ENCODE results near the gene GCA.

The GCA gene

GRCh38 chr2:162381851-162382250 is 37.9 kb downstream of the GCA start:
- TF ChIP-seq ZFX (IDR thresholded peaks at IDR 0.05; ENCODE audit: borderline replicate concordance) (no peak), CTCF (IDR thresholded peaks at IDR 0.05) (no peak)
- H3K27ac ChIP-seq = no peak overlapping the region

GRCh38 chr2:162382278-162382677 is 38.3 kb downstream of the GCA start:
- no peak for TF ChIP-seq CTCF (IDR thresholded peaks at IDR 0.05)
- no peak for TF ChIP-seq ZFX (IDR thresholded peaks at IDR 0.05; ENCODE audit: borderline replicate concordance)
- no peak overlapping the region for H3K27ac ChIP-seq

GRCh38 chr2:162385536-162385935 is 41.6 kb downstream of the GCA start:
- TF ChIP-seq CTCF (IDR thresholded peaks at IDR 0.05) (no peak), ZFX (IDR thresholded peaks at IDR 0.05; ENCODE audit: borderline replicate concordance) (no peak)
- no peak overlapping the region for H3K27ac ChIP-seq

- no peak overlapping the region for H3K27ac ChIP-seq
- TF ChIP-seq ZFX (IDR thresholded peaks at IDR 0.05; ENCODE audit: borderline replicate concordance) = no peak
- TF ChIP-seq CTCF (IDR thresholded peaks at IDR 0.05) = no peak
Observed at GRCh38 chr2:162390801-162391200, 46.9 kb downstream of the GCA start.

GRCh38 chr2:162400336-162400735 is 56.4 kb downstream of the GCA start:
- no peak overlapping the region for H3K27ac ChIP-seq
- no peak for TF ChIP-seq CTCF (IDR thresholded peaks at IDR 0.05)
- TF ChIP-seq ZFX (IDR thresholded peaks at IDR 0.05; ENCODE audit: borderline replicate concordance) = no peak

- no peak overlapping the region for H3K27ac ChIP-seq
- TF ChIP-seq CTCF (IDR thresholded peaks at IDR 0.05) (no peak), ZFX (IDR thresholded peaks at IDR 0.05; ENCODE audit: borderline replicate concordance) (no peak)
Observed at GRCh38 chr2:162401871-162402270, 57.9 kb downstream of the GCA start.

- TF ChIP-seq CTCF (IDR thresholded peaks at IDR 0.05) (no peak), ZFX (IDR thresholded peaks at IDR 0.05; ENCODE audit: borderline replicate concordance) (no peak)
- no peak overlapping the region for H3K27ac ChIP-seq
Observed at GRCh38 chr2:162403884-162404283, 60.0 kb downstream of the GCA start.
